ENCODE data around the gene TIGD3.
"Not testable (repeated sequence)": the region's sequence is repeated elsewhere in the genome, so short reads cannot be mapped to it uniquely, and the experiment has no call there.

The TIGD3 gene

DNA sequence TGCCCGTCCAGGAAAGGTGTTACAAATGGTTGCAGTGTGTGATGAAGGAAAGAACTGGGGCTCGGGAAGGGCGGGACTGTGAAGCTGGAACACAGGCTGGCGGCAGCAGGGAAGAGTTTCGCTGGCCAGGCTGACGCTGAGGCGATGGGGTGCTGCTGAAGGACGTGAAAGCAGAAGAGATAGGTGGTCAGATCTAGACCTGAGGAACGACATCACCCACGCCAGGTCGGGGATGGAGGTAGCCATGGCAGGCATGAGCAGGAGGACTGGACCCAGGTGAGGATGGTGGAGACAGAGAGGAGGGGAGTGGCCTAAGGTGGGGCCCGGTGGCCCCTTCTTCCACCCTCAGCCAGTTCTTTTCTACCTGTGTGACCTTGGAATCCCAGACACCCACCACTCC is 30.7 kb upstream of the TIGD3 start:
- DNase-seq (ENCODE audit: extremely low spot score, insufficient read length, low read depth) (no peak), FAIRE-seq (no peak)

DNA sequence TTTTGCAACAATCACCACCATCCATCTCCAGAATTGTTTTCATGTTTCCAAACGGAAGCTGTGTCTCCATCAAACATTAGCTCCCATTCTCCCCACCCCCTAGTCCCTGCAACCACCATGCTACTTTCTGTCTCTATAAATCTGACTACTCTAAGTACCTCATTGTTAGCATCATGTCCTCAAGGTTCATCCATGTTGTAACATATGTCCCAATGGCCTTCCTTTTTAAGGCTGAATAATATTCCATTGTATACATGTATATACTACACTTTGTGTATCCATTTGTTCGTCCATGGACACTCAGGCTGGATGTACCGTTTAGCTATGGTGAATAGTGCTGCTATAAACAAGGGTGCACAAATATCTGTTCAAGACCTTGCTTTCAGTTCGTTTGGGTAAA is 29.1 kb upstream of the TIGD3 start:
- no peak for FAIRE-seq
- DNase-seq (ENCODE audit: extremely low spot score, insufficient read length, low read depth) = no peak

DNA sequence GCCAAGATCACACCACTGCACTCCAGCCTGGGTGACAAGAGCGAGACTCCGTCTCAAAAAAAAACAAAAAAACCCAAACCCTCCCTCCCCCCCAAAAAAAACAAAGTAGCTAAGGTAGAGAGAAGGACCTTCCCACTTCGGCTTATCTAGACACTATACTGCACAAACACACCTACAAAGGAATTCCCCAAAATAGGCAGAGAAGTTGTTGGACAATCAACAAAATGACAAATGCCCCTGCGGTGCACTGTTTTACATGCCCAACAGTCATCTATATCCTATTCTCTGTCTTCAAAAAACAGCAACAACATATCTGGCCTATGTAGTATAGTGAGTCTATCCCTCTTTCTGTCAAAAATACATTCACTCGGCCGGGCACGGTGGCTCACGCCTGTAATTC is 27.5 kb upstream of the TIGD3 start:
- DNase-seq (ENCODE audit: extremely low spot score, insufficient read length, low read depth) (no peak), FAIRE-seq (no peak)

DNA sequence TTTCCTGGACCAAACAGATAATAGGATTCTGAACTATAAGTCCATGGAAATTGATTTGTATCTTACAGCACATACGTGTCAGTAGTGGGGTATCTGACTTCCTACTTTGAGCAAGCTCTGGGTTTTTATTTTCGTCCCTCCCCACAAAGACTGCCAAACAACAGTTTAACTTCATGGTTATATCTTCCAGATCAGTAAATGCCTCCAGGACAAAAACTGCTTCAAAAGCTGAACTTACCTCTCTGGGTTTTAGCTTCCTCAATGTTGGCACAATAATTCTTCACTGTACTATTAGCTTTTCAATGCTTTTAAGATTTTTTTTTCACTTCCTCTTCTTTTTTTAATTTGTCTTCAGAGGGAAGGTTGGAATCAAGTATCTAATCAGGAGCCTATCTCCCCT is 25.1 kb upstream of the TIGD3 start:
- DNase-seq (ENCODE audit: extremely low spot score, insufficient read length, low read depth) (no peak), FAIRE-seq (no peak)

DNA sequence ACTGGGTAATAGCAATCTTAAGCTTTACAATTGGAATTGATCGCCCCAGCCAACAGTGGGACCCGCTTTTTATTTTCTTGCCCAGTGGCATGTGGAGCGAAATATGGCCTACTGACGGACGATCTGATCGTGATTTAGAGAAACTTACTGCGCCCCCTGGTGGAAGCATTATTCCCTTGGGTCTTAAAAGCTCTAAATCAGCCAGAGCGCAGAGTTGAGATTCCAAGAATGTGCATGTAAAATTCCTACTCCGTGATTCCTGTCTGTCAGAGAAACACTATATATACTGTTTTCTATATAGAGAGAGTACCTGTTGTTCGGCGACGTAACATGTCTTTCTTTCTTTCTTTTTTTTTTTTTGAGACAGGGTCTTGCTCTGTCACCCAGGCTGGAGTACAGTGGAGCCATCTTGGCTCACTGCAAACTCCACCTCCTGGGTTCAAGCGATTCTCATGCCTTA is 24.6 kb upstream of the TIGD3 start:
- FAIRE-seq = peak; percentile 60
- no peak for DNase-seq (ENCODE audit: extremely low spot score, insufficient read length, low read depth)

DNA sequence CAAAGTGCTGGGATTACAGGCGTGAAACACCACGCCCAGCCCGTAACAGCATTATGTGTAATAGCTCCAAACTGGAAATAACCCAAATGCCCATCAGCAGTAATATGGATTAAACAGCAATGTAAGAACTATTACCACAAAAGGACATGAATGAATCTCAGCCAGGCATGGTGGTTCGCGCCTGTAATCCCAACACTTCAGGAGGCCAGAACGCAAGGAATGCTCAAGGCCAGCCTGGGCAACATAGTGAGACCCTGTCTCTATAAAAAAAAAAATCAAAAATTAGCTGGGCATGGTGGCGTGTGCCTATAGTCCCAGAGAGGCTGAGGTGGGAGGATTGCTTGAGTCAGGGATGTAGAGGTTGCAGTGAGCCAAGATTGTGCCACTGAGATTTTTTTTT is 24.0 kb upstream of the TIGD3 start:
- DNase-seq (ENCODE audit: extremely low spot score, insufficient read length, low read depth) = no peak
- no peak for FAIRE-seq

DNA sequence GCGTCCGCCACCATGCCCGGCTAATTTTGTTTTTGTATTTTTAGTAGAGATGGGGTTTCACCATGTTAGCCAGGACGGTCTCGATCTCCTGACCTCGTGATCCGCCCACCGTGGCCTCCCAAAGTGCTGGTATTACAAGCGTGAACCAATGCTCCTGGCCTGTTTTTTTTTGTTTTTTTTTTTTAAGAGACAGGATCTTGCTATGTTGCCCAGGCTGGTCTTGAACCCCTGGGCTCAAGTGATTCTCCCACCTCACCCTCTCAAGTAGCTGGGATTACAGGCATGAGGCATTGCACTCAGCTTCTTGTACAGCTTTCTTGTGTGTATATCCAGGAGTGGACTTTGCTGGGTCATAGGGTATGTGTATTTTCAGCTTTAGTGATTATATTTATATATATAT is 22.0 kb upstream of the TIGD3 start:
- not testable (repeated sequence) for DNase-seq (ENCODE audit: extremely low spot score, insufficient read length, low read depth); FAIRE-seq

DNA sequence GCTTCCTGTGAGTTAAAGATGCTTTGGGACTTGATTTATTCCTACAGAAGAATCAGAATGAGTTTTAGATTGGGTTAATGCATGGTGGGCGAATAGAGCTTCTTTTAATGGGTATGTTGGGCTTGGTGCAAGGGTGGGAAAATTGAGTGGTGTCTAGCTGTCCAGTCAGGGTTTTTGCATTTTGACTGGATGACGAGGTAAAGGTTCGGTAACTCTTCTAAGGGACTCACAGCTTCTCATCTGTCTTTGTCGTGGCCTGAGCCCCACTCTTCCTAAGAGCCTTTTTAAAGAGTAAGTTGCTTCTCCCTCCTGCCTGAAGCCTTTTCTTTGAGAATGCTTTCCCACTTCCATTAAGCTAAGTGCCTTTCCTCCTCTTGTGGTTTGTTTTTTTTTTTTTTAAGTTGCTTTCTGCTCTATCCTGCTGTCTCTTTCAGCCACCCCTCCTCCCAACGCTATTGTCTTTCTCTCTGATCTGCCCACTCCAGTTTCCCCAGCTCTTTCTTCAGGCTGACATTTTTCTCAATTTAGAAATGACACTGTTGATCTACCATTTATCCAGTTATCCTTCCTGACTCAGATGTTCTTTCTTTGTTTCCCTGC is 19.8 kb upstream of the TIGD3 start:
- FAIRE-seq (no peak), DNase-seq (ENCODE audit: extremely low spot score, insufficient read length, low read depth) (no peak)

DNA sequence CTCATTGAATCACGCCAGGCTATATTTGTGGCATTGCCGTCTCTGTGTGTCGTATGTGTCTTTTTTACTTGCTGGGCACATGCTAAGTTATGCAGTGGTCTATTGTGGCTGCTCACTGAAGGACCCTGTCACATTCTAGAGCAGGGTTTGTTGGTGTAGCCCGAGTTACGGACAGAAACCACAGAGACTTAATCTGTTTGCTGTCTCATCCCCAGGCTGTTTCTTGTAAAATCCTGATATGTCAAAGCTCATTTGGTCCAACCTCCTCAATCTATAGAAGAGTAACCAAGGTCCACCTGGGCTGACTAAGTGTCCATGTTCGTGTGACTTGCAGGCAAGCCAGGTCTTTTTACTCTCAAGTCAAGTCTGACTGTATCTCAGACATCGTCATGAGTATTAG is 15.9 kb upstream of the TIGD3 start:
- FAIRE-seq = no peak
- no peak for DNase-seq (ENCODE audit: extremely low spot score, insufficient read length, low read depth)

DNA sequence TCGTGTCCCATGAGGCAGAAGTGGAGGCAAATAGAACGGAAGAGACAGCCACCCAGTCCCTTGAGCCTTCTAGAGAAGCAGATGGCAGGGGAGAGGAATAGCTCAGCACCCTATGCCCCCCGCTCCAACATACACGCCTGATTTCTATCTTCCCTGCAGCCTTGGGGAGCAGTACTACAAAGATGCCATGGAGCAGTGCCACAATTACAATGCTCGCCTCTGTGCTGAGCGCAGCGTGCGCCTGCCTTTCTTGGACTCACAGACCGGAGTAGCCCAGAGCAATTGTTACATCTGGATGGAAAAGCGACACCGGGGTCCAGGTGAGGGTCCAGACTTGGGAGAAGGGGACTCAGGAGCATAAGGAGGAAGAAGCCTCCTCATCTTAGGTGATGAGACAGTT is 14.3 kb upstream of the TIGD3 start:
- DNase-seq (ENCODE audit: extremely low spot score, insufficient read length, low read depth) = no peak
- no peak for FAIRE-seq

DNA sequence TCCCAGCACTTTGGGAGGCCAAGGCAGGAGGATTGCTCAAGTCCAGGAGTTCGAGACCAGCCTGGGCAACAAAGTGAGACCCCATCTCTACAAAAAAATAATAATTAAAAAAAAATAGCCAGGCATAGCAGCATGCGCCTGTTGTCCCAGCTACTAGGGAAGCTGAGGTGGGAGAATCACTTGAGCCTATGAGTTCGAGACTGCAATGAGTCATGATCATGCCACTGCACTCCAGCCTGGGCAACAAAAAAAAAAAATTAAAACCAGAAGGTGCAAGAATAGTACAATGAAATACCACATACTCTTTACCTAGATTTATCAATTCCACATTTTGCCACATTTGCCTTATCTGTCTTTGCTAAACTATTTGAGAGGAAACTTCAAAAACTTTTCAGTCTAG is 12.7 kb upstream of the TIGD3 start:
- FAIRE-seq = no peak
- no peak for DNase-seq (ENCODE audit: extremely low spot score, insufficient read length, low read depth)

DNA sequence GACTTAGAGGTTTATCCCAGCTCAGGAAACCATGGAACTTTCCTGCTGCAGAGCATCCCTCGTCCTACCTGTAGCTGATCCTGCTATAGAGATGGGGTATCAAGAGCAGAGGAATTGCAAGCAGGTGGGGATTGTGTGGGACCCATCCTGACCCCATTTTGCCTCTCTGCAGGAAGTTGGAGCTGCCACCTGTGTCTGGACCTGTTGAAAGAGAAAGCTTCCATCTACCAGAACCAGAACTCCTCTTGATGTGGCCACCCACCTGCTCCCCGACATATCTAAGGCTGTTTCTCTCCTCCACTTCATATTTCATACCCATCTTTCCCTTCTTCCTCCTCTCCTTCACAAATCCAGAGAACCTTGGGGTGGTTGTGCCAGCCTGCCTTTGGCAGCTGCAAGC is 3.0 kb upstream of the TIGD3 start:
- no peak for DNase-seq (ENCODE audit: extremely low spot score, insufficient read length, low read depth)
- no peak for FAIRE-seq

DNA sequence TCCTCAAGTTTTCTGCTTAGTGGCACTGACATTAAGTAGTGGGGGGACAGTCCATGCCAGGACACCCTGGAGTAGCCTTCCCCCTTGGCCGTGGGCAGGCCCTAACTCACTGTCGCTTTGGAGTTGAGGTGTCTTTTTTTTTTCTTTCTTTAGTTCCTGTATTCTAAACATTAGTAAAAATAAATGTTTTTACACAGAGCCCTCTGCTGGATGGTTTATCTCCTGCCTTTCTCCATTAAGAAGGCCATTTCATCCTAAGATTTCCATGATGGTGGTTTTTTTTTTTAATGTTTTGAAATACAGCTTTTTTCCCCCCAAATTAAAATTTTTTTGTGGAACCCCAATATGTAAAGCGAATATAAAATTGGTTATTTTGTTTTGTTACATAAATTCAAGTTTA is 1.8 kb upstream of the TIGD3 start:
- DNase-seq (ENCODE audit: extremely low spot score, insufficient read length, low read depth) = no peak
- FAIRE-seq = no peak

DNA sequence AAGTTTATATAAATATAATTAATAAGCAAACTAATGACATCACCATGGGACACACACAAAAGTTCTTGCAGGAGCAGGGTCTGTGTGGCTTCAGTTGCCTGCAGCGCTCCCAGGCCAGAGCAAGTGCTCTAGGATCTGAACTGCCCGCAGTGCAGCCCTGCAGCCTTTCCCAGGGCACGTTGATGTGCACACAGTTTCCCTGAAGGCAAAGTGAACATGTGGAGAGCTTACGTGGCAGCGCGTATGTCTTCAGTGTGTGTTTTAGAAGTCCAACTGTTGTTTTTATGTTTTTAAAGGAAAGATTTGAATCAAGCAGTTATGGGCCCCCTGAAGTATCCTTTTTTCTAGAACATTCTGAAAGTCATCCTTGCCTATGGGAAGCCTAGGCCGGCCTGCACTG is 1.2 kb upstream of the TIGD3 start:
- no peak for DNase-seq (ENCODE audit: extremely low spot score, insufficient read length, low read depth)
- no peak for FAIRE-seq

DNA sequence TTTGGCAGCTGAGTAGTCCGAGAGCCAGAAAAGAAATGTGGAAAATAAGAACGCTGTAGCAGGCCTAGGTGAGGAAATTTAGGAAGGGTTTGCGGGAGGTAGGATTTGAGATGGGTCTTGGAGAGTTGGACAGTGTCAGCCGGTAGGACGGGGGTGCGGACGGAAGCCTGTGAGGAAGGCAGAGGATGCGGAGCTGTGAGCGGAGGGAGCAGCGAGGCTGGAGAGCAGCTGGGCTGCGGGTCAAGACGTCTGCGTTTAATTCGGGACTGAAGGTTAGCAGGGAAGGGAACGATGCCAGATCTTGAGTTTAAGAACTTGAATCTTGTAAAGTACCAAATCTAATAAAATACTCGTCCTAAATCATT is 669 bp upstream of the TIGD3 start:
- FAIRE-seq = no peak
- DNase-seq (ENCODE audit: extremely low spot score, insufficient read length, low read depth) = no peak

DNA sequence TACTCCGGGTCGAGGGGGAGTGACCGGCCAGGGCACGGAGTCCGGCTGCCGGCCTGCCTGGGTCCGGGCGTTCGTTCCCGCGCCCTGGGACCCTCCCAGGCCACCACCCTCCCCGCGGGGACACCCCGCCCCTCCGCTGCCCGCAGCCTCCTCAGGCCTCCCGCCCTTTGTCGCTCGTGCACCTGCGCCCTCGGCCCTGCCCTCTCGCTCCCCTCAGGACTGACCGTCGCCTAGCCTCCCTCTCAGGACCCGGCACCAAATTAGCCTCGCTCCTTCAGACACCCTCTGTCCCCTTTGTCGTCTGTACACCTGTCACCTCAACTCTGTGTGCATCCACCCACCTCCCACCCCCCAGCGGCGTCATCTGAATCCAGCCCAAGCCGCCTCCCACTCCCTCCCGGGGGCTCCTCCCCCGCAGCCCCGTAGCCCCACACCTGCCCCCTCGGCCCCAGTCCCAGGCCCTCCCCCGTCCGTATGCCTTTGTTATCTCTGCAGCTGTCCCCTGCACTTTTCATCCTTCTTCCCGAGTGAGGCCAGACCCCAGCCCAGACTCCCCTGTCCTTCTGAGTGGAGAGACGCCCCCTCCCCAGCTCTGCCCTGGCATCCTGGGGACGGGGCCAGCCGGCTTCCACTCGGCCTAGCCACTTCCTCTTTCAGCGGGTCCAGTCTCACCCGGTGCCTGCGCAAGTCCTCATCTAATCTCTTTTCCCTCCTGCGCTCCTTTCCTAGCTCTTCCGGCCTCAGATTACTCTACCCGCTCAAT is 643 bp downstream of the TIGD3 start:
- peak; percentile 33 for DNase-seq (ENCODE audit: extremely low spot score, insufficient read length, low read depth)
- no peak for FAIRE-seq

DNA sequence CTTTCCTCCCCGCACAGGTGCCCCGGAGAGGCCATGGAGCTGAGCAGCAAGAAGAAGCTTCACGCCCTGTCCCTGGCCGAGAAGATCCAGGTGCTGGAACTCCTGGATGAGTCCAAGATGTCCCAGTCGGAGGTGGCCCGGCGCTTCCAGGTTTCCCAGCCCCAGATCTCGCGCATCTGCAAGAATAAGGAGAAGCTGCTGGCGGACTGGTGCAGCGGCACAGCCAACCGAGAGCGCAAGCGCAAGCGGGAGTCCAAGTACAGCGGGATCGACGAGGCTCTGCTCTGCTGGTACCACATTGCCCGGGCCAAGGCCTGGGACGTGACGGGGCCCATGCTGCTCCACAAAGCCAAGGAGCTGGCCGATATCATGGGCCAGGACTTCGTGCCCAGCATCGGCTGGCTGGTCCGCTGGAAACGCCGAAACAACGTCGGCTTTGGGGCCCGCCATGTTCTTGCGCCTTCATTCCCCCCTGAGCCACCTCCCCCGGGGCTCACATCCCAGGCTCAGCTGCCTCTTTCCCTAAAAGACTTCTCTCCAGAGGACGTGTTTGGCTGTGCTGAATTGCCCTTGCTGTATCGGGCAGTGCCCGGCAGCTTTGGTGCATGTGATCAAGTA is 1.3 kb downstream of the TIGD3 start:
- FAIRE-seq = no peak
- no peak for DNase-seq (ENCODE audit: extremely low spot score, insufficient read length, low read depth)

DNA sequence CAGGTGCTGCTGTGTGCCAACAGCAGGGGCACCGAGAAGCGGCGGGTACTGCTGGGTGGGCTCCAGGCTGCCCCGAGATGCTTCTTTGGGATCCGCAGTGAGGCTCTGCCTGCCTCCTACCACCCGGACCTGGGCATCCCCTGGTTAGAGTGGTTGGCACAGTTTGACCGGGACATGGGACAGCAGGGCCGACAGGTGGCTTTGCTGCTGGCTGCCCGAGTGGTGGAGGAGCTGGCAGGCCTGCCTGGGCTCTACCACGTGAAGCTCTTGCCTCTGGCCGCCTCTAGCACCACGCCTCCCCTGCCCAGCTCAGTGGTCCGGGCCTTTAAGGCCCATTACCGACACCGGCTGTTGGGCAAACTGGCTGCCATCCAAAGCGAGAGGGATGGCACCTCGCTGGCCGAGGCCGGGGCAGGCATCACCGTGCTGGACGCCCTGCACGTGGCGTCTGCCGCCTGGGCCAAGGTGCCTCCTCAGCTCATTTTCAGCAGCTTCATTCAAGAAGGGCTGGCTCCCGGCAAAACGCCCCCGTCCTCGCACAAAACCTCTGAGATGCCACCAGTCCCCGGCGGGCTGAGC is 1.9 kb downstream of the TIGD3 start:
- DNase-seq (ENCODE audit: extremely low spot score, insufficient read length, low read depth) (no peak), FAIRE-seq (no peak)

DNA sequence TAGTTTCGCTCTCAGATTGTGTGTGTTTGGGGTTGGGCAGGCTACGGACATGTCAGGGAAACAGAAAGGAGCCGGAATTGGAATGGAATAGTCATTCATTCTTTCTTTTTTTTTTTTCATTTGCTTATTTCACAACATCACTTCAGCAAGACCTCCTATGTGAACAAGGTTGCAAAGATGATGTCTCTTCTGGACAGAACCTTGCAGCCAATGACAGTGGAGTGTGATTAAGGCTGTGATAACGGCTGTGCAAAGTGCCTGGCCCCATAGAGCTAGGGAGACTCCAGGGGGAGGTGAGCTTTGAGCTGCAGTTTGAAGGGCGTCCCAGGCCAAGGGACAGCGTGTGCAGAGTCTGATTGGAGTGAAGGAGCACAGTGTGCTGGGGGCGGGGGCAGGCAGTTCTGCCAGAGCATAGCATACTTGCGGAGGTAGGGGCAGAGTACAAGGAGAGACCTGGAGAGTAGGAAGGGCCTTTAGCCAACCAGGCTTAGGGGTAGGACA is 3.4 kb downstream of the TIGD3 start:
- no peak for FAIRE-seq
- DNase-seq (ENCODE audit: extremely low spot score, insufficient read length, low read depth) = no peak

DNA sequence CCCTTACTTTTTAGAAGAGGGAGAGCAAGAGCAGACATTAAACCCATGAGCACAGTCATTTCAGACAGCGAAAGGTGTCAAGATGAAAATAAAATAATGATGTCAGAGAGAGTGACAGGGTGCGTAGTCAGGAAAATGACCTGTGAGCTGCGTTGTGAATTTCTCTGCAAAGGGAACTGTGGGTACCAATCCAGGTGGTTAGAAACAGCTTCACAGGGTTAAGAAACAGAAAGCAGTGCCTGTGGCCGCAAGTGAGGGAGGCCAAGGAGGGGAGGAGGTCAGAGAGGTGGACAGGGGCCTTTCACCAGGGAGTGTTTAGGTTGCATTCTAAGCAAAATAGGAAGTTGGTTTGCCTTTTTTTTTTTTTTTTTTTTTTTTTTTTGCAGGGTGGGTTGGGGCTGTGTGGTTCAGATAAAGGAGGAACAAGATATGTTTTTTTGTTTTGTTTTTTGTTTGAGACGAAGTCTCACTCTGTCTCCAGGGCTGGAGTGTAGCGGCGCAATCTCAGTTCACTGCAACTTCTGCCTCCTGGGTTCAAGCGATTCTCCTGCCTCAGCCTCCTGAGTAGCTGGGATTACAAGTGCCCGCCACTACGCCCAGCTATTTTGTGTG is 7.9 kb downstream of the TIGD3 start:
- DNase-seq (ENCODE audit: extremely low spot score, insufficient read length, low read depth) = no peak
- peak; percentile 44 for FAIRE-seq

DNA sequence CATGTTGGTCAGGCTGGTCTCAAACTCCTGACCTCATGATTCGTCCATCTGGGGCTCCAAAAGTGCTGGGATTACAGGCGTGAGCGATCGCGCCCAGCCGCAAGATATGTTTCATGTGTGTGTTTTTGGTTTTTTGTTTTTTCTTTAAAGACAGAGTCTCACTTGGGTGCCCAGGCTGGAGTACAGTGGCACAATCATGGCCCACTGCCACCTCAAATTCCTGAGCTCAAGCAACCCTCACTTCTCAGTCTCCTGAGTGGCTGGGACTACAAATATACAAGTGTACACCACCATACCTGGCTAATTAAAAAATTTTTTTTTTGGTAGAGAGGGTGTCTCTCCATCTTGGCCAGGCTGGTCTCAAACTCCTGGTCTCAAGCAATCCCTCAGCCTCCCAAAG is 8.4 kb downstream of the TIGD3 start:
- DNase-seq (ENCODE audit: extremely low spot score, insufficient read length, low read depth) = no peak
- FAIRE-seq = no peak
